T47D (cell line): ENCODE results near the gene INSRR.

ENCODE experiments used
- DNase-seq, 2 experiments: peaks; one replicate each; pipeline versions ENCODE4 v3.0.0 to v3.0.0-alpha.2; 2011 to 2012; ENCODE audit warnings: low read depth in 1 of 2, low spot score in 1 of 2
- JUND ChIP-seq: IDR thresholded peaks from 2 replicates; pipeline ENCODE4 v1.6.1; 2012; ENCODE audit warnings: low read depth
- in situ Hi-C: cut with HindIII; loops from 2 replicates; pipeline ENCODE4 v1.10.0; 2016; ENCODE audit warnings: low sequenced_read_pairs, low pct_unique_long_range_greater_than_20kb

The INSRR gene

DNA sequence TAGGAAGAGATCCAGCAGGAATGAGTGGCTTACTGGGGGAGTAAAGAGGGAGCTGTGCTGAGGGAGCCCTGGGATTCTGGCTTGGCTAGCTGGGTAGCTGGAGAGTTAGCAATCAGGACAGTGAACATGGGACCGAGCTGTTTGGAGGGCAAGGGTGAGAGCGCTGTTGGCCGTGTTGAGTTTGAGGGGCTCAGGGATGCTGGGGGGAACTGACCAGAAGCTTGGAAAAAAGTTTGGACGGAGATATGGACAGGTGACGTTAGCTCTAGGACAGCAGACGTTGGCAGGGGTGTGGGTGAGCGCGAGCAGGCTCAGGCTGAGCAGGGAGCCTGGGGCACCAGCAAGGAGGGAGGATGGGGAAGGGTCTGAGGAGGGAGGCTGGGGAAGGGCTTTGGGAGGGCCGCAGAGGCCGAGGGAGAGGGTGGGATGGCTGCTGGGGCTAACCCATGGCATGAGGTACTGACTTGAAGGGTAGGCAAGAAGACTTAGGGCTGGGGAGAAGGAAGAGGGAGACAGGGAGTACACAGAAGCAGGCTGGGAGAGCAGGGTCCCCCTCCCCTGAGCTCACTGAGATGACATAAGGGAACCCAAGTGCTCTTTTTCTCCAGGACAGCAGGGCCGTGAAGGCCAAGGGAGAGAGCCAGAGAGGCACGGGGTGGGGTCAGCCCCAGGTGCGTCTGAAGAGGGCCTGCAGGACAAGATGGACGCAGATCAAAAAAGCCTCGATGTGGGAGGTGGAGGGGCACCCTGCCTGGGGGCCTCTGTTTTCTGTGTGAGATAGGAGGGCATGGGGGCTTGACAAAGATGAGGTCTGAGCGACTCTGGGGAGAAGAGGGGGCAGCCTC, 50.5 kb downstream of the INSRR start:
- in situ Hi-C loops = no loop called here
- TF ChIP-seq JUND = no peak
- no peak for DNase-seq

- in situ Hi-C loops = no loop called here
- no peak for DNase-seq
- TF ChIP-seq JUND = no peak
Measured at GRCh38 chr1:156807627-156808026, 51.3 kb downstream of the INSRR start.

DNA sequence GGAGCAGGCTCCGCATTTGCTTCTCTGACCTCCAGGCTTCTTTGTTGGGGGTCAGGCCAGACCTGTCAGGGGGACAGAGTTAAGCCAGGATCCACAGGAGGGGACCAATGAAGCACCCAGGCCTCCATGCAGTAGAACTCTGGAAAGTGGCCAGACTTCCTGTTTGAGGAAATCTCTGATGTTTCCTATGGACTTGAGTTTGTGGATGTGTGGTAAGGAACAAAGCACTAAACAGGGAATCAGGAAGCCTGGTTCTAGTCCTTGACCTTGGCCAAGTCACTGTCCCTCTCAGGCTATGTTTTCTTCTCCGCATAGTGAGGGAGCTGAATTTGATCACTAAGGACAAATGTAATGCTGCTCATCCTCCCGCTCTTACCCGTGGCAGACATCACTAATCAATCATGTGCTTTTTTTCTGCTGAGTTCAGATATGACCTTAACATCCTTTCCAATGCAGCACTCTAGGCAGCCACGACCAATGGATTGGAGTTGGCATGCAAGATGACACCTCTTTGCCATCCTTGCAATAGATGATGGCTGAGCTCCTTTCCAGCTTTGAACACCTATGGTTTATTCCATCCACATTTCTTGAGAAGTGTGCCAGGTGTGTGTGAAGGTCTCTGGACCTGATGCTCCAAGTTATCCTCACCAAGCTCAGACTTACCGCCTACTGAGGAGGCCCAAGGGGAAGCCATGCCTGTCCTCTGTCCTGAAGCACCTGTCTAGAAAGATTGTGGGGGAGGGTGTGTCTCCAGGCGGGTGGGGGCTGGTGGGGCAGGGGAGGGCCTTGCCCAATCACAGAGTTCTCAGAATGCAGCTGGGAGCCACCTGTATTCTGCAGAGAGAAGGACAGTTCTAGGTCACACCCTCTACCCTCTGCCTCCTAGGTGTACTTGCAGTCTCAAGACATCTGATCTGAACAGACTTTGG, 52.1 kb downstream of the INSRR start:
- in situ Hi-C loops = no loop called here
- no peak for DNase-seq
- TF ChIP-seq JUND = no peak

DNA sequence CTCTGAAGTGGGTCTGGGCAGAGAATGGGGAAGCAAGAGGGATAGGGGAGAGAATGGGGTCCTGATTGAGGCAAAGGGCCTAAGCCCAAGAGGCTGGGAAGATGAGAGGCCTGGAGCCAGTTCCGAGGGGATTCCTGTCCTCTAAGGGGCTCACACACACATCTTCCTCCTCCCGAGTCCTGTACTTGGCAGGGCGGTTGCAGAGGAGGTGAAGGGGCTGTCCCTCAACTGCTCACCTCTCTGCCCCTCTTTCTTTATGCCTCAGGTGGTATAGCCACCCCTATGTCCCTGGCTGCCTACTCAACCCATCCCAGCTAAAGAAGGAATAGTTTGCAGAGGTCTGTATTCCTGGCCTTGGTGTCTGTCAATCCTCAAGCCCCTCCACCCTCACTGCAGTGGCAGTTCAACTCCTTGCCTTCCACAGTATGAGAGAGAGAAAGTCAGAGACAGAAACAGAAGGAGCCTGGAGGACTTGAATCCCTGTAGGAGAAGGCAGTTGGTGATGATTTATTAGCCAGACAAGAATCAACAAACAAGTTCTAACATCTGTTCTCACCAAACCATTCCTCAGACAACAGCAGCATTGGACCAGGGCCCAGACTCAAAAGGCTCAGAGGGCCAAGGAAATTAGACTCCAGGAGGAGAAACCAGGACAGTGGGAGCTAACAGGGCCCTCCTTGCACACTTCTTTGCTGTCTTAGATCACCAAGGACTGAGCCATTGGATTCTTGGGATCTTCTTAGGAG, 53.0 kb downstream of the INSRR start:
- TF ChIP-seq JUND = no peak
- in situ Hi-C loops = no loop called here
- DNase-seq = peak in 1 of 2 experiments; percentile 62

- no peak for TF ChIP-seq JUND
- no peak for DNase-seq
- in situ Hi-C loops = no loop called here
Measured at GRCh38 chr1:156804572-156805243, 54.2 kb downstream of the INSRR start.

DNA sequence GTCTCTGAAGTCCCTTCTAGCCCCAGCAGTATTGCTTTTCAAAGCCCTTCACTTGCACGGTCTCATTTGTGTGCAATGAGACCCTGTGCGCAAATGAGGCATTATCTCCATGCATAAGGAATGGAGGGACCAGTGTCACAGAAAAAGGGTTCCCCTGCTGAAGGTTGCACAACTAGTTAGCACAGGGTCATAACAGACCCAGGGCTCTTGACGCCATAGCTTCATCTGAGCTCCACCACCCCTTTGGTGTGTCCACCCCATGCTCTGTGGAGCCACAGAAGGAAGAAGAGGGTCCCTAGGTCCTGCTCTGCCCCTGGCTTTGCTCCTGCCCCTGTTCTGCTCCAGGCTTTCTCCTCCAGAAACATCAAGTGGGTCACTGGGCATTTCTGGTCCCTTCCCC, 54.9 kb downstream of the INSRR start:
- DNase-seq = no peak
- in situ Hi-C loops = no loop called here

GRCh38 chr1:156803086-156803851, 55.6 kb downstream of the INSRR start:
- in situ Hi-C loops = no loop called here
- no peak for TF ChIP-seq JUND
- DNase-seq = no peak

More for the DNA sequence above, 54.9 kb downstream of the INSRR start:
- no peak for TF ChIP-seq JUND

DNA sequence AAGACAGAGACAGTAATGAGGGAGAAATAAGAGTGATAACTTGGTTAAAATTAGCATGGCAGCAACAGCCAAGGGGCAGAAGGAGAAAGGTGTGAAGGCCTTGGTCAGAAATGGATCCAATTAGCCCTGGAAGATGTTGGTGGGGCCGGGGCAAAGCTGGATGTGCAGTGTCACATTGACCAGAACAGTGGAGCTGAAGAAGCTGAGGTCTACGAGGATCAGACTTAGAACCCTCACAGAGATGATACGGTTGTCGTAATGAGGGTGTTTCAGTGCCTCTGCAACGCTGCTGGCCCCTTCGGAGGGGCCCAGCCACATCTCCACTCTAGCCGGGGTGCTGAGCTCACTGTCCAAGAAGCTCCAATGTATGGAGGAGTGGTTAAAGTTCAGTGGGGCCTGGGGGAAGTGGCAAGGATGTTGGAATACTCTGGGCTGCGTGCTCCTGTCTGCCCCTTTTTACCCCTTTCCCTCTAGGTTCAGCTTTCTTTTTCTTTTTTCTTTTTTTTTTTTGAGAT, 56.4 kb downstream of the INSRR start:
- in situ Hi-C loops = no loop called here
- no peak for DNase-seq
- no peak for TF ChIP-seq JUND

GRCh38 chr1:156801409-156802121, 57.4 kb downstream of the INSRR start:
- TF ChIP-seq JUND = no peak
- DNase-seq = peak in 1 of 2 experiments; percentile 30
- in situ Hi-C loops = no loop called here

- peak; percentile 48 to 78 for DNase-seq
- in situ Hi-C loops = no loop called here
- TF ChIP-seq JUND = no peak
Measured at GRCh38 chr1:156797212-156797871, 61.6 kb downstream of the INSRR start.
